ENCODE measurements around the gene PYGL. TPM values are rescaled to one million over a fixed set of nuclear protein-coding genes. Genes with fewer than 3 reads are reported as not detected.

PYGL gene
- total and polyA plus RNA-seq, 10 of the 15 experiments (the other 5 are each of a cell fraction or from before 2014, with no cell fraction given) = 0.05 to 1.4 (median 0.79) TPM

- Histone ChIP-seq H2AFZ (ENCODE audit: control insufficient read depth, low read depth, low read length) (no peak overlapping the region), H3K4me2 (ENCODE audit: control insufficient read depth, insufficient read depth) (no peak overlapping the region), H3K4me1 (ENCODE audit: control insufficient read depth, insufficient read depth, low read length) (no peaks in the 10 kb centered on the region), H3K79me2 (ENCODE audit: control insufficient read depth, insufficient read depth, low read length) (no peaks in the 10 kb centered on the region), H3K9ac (ENCODE audit: control insufficient read depth, insufficient read depth, low read length) (no peak overlapping the region), H3K4me3 (no peak overlapping the region), H3K27ac (ENCODE audit: control insufficient read depth, insufficient read depth) (no peak overlapping the region), H3K9me3 (replicated peaks; ENCODE audit: control insufficient read depth, insufficient read depth, low read length) (no peaks in the 10 kb centered on the region), H3K36me3 (ENCODE audit: control insufficient read depth in 2 of 2, insufficient read depth in 2 of 2, low read length in 1 of 2) (no peaks in the 10 kb centered on the region), H4K20me1 (ENCODE audit: control insufficient read depth, insufficient read depth) (no peaks in the 10 kb centered on the region), H3K27me3 (replicated peaks in 1 of 2; ENCODE audit: control insufficient read depth in 2 of 2, insufficient read depth in 2 of 2, low read length in 1 of 2) (peaks cover 0 to 2% of the 10 kb centered on the region in 2 experiments; a peak in 1 of 4 replicates)
- ChIA-PET CTCF (no interaction called here), POLR2A (no interaction called here), SMC1A (ENCODE audit: uncharacterized antibody, unreplicated experiment) (no interaction called here), RAD21 (ENCODE audit: unreplicated experiment) (no interaction called here)
- intact Hi-C loops (cut with micrococcal nuclease; ENCODE audit: unreplicated experiment) = no loop called here
- DNase-seq (ENCODE audit: low read depth, low spot score) (no peak), ATAC-seq (no peak), FAIRE-seq (no peak)
- in situ Hi-C loops (cut with MboI) = no loop called here
- TF ChIP-seq NRF1 (conservative IDR thresholded peaks at IDR 0.05; ENCODE audit: low read depth, low read length) (no peak), ETV6 (conservative IDR thresholded peaks at IDR 0.05 in 1 of 2, IDR thresholded peaks at IDR 0.05 in 1 of 2; ENCODE audit: borderline replicate concordance in 1 of 2, low read depth in 1 of 2) (no peak), ZBTB33 (IDR thresholded peaks at IDR 0.05) (no peak), MLLT1 (IDR thresholded peaks at IDR 0.05) (no peak)
- BruUV-seq (replicated peaks) = no TSS peak
Measured at GRCh38 chr14:50887476-50887875, 56.8 kb downstream of the PYGL start.
